Measurements from ENCODE around the gene CAMK2G. TPM values are rescaled to one million over a fixed set of nuclear protein-coding genes. Genes with fewer than 3 reads are reported as not detected.
"Not testable (repeated sequence)": the region's sequence is repeated elsewhere in the genome, so short reads cannot be mapped to it uniquely, and the experiment has no call there.

Gene CAMK2G
- total RNA-seq, 1 experiment from 2014 or later, result 48.3 TPM

- no peak for DNase-seq (ENCODE audit: low spot score)
Measured at GRCh38 chr10:73905256-73906020, 31.1 kb upstream of the CAMK2G start.

- no peak for DNase-seq (ENCODE audit: low spot score)
Measured at GRCh38 chr10:73902351-73902750, 28.0 kb upstream of the CAMK2G start.

DNA sequence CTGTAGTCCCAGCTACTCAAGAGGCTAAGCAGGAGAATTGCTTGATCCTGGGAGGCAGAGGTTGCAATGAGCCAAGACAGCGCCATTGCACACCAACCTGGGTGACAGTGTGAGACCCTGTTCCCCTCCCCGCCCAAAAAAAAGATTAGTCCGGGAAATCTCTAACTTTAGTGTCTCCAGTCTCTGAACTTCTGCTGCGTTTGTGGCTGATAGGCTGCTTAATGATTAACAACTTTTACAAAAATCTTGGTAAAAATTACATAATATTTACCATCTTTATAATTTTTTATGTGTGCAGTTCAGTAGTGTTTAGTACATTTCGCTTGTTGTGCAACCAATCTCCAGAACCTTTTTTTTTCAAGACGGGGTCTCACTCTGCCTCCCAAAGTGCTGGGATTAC, 26.9 kb upstream of the CAMK2G start:
- no peak for DNase-seq (ENCODE audit: low spot score)

DNA sequence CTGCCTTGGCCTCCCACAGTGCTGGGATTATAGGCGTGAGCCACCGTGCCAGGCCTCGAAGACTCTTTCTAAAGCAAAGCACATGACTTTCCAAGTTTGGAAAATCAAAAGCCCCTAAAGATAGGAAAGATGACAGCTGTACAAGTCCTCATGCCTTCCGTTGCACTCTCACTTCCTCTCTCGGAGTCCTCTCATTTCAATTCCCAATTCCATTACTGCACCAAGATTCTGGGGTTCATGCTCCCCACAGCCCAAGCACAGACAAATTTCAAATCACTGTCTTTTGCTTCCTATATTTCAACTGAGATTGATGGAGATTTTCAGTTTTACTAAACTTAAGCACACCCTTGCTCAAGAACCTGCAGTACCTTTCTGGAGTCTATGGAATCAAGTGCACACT, 25.7 kb upstream of the CAMK2G start:
- DNase-seq (ENCODE audit: low spot score), result no peak

DNA sequence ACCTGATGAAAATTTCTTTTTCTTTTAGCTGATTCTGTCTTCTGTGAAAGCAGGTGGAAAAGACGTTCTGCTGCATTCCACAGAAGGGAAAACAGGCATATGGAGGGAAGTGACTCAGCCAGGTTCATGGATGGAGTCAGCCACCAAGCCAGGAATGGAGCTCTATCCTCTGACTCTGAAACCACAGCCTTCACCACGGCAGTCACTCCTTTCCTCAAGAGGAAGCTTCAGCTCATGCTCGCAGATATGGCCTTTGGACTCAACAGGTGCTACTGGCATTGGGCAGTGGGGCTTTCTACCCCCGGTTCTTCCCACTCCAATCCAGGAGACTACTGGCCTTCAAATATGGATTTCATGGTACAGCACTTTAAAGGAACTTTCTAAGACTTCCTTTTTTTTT, 25.1 kb upstream of the CAMK2G start:
- DNase-seq (ENCODE audit: low spot score), result peak; percentile 77

DNA sequence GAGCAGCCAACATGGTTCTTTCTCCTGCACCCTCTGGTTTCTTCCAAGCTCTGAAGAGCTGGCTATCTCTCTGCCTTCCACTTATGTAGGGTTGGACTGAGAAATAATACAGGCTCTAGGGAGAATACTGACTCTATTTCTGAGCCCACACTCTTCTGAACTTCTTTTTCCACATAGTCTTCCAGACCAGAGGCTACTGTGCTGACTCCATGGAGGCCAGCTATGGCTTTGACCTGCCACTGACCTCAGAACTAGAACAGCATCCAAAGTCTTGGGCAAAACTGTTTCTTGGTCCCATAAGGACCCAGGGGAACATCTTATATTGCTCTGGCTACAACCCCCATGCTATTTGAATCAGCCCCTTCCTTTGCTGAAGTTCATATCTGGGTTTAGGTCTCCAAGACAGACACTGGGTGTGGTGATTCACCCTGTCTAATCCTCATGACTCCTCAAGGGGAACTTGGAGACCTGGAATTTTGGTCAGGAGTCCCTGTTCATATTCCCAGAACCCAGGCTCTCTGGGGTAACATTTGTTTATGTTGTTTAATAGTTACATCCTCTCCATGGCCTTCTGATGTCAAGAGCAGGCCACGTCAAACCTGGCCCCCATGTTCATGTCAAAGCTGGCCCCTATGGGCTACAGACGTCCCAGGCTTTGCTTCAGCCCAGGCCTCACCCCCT, 24.5 kb upstream of the CAMK2G start:
- DNase-seq (ENCODE audit: low spot score), result no peak

- no peak for DNase-seq (ENCODE audit: low spot score)
Measured at GRCh38 chr10:73897693-73898092, 23.3 kb upstream of the CAMK2G start.

DNA sequence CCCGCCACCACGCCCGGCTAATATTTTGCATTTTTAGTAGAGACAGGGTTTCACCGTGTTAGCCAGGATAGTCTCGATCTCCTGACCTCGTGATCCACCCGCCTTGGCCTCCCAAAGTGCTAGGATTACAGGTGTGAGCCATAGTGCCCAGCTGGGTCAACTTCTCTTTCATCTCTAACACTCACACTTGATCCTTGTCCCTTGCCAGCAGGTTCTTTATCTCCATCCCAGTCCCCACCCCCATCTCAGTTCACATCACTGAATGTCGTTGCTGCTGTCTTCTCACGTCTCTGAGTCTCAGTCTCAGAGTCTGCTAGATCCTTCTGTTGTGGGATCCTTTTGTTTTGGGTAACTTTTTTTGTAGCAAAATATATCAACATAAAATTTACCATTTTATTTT, 21.0 kb upstream of the CAMK2G start:
- not testable (repeated sequence) for DNase-seq (ENCODE audit: low spot score)

DNA sequence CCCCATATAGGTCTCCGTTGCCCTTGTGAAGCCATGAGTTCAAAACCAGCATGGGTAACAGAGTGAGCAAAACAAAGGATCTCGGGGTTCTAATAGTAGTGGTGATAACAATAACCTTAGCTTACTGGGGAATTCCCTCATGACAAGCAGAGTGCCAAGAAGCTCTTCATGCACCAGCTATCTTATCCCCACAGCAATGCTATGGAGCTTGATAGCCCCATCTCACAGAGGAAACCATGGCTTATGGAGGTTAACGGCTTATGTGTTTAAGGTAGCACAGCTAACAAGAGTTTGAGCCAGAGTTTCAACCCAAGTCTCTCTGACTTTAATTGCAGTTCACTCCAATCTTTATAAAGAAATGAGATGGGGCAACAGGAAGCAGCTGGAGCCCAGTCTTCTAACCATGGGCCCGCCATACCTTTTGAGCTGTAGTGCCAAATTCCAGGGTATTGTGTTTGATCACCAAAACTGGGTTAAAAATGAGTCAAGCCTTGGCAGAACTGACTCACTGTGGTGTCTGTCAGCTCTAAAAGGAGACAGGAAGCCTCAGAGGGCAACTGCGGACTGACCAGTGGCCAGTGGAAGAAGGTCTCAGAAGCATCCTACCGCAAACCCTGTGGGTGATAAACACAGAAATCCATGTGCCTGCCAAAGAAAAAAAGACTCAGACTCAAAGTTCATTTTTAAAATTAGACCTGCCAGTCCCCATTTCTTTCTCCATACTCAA, 20.1 kb upstream of the CAMK2G start:
- no peak for DNase-seq (ENCODE audit: low spot score)

GRCh38 chr10:73893426-73893825, 19.1 kb upstream of the CAMK2G start:
- no peak for DNase-seq (ENCODE audit: low spot score)

- no peak for DNase-seq (ENCODE audit: low spot score)
Measured at GRCh38 chr10:73892310-73893030, 18.1 kb upstream of the CAMK2G start.

DNA sequence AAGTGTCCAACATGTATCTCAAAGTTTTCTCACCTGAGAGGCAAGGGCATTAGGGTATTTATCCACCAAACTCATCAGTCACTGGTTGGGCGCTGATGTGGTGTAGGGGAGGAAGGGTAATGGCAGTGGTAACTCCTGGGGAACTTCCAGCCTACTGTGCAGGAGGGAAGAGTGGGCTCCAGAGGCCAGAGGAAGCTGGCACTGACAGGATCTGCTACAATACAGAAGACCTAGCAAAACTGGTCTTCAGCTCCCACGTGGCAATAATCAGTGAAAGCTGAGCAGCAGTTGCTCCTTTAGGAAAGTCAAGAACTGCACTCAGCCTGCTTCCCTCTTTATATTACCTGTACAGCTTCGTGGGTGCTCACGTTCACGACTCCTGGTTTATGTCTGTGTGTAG, 17.2 kb upstream of the CAMK2G start:
- no peak for DNase-seq (ENCODE audit: low spot score)

GRCh38 chr10:73890830-73891229, 16.5 kb upstream of the CAMK2G start:
- DNase-seq (ENCODE audit: low spot score), result not testable (repeated sequence)

GRCh38 chr10:73890261-73890660, 15.9 kb upstream of the CAMK2G start:
- DNase-seq (ENCODE audit: low spot score), result no peak

- DNase-seq (ENCODE audit: low spot score), result not testable (repeated sequence)
Measured at GRCh38 chr10:73889416-73889815, 15.1 kb upstream of the CAMK2G start.

GRCh38 chr10:73889014-73889413, 14.7 kb upstream of the CAMK2G start:
- peak; percentile 32 for DNase-seq (ENCODE audit: low spot score)

DNA sequence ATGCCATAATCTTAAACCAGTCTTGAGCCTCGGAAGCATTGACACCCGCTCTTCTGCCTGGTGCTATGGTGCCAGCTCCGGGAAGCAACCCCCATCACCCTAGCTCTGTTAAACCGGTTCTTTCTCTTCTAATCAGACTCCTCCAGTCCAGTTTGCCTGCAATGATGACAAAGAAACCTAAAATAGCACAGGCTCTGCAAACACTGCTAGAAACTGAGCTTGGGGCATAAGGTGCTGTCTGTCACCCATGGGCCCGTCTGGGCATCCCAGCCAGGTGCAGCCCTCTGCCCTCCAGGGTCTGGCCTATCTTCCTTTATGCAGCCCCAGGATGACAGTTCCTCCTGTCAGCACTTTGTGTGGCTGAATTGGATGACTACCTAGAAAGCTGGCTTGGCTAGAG, 14.2 kb upstream of the CAMK2G start:
- DNase-seq (ENCODE audit: low spot score), result peak; percentile 57

DNA sequence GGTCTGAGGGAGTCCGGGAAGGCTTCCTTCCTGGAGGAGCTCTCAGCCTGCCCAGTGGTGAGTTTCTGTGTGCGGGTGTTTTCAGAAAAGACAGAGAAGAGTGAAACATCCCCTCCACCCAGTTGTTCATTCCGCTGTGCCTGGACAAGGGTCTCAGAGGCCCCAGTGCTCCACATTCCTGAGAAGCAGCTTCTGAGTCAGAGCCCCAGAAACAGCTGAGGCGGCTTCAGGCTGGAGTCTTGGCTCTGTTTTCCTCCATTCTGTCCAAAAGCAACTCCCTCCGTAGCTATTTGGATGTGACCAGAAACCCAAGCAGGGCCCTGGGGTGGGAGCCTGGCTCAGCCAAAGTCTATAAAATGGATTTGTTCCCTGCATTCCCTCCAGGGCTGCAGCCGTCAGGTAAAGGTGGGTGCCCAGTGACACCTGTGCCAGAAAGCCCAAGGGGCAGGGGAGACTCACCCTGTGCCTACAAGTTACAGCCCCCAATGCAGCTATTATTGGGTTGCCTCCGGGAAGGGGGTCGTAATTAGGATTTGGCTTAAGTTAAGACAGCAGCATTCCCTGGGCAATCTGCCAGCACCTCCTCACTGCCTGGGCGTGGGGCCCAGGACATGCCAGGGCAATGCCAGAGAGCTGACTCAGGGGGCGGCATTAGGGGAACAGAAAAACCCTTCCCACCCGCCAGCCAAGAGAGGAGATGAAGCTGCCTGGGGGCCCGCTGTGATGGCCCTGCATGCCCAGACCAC, 13.1 kb upstream of the CAMK2G start:
- DNase-seq (ENCODE audit: low spot score), result peak; percentile 61

DNA sequence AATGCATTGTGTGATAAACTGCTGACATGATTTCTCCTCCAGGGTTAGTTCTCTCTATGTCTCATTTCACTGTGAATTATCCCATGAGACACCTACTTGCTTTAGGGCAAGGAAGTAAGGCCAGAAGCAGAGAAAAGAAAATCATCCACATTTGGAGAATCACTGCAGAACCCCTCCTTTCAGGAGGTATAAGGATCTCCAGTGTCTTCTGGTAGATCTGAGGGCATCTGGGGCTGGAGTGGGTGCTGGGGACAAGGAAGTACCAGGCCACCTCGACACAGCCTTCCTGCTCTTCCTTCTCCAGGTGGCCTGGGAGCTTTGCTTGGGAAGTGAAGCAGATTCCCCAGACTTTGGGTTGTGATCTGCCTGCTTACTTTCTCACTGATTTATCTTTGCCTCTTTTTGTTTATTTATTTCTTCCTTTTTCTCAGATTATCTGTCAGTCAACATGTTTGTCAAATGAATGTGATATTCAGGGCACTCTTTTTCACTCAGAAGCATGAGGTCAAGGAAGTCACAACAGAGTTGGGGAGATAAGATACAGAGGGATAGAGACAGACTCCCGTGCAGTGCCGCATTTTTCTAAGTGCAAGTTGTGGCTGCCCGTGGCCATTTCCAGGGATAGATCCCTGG, 12.4 kb upstream of the CAMK2G start:
- DNase-seq (ENCODE audit: low spot score), result peak; percentile 39

GRCh38 chr10:73886085-73886529, 11.8 kb upstream of the CAMK2G start:
- DNase-seq (ENCODE audit: low spot score), result peak; percentile 86

DNA sequence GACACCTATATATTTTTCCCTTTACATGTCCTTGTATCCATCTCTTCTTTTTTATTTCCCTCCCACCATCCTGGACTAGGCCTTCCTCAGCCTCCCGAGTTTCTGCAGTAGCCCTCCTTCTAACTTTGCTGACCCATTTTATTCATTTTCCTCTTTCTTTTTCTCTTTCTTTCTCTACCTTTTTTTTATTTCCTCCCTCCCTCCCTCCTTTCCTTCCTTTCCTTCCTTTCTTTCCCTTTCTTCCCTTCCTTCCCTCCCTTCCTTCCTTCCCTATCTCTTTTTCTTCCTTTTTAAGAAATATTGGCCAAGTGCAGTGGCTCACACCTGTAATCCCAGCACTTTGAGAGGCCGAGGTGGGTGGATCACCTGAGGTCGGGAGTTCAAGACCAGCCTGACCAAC, 9.7 kb upstream of the CAMK2G start:
- DNase-seq (ENCODE audit: low spot score), result no peak
